Endothelial cell of umbilical vein (primary cell): Measurements from ENCODE around the gene N4BP2L1. TPM values are rescaled to one million over a fixed set of nuclear protein-coding genes. Genes with fewer than 3 reads are reported as not detected.

Experiments
- BruUV-seq: library from RNA; stranded (reverse); fragments of 400-500 nt; replicated peaks from 2 replicates; lab custom pipeline; 2021; lab: Mats Ljungman, UMichigan
- CTCF ChIA-PET: fragments of 300-600, 350-600 bp; sonication (Branson Sonifier 250); formaldehyde crosslinking; loops from one replicate; lab custom pipeline; 2021; ENCODE audit warnings: antibody characterized with exemption, inconsistent platforms; lab: Charles Lee
- POLR2A ChIA-PET: fragments of 300-600, 350-600 bp; sonication (Branson Sonifier 250); formaldehyde crosslinking; loops from one replicate; lab custom pipeline; 2021; ENCODE audit warnings: antibody characterized with exemption, inconsistent platforms; lab: Charles Lee
- DNase-seq: peaks from one replicate; pipeline ENCODE4 v3.0.0-alpha.2; 2011; ENCODE audit warnings: low read depth, low spot score
- FAIRE-seq: peaks from 2 replicates; lab custom pipeline; 2011; peaks lifted over from hg19 to GRCh38; lab: Jason Lieb, UNC
- H2AFZ ChIP-seq: 2 replicates; pipeline ENCODE4 v1.6.0; 2012; ENCODE audit warnings: low read depth, low read length, control low read depth, inconsistent platforms
- H3K27ac ChIP-seq: 2 replicates; pipeline ENCODE4 v1.5.1; 2011; ENCODE audit warnings: low read depth, mild to moderate bottlenecking, control low read depth, low read length, moderate library complexity; ENCODE audit not compliant: insufficient read depth
- H3K27me3 ChIP-seq, 2 experiments: 2 replicates each; pipeline versions ENCODE4 v1.6.0 to v1.6.1; 2011; ENCODE audit warnings: low read length in 2 of 2, mixed read lengths in 1 of 2; ENCODE audit not compliant: control insufficient read depth in 2 of 2, insufficient read depth in 2 of 2
- H3K36me3 ChIP-seq, 2 experiments: 2 replicates in 1 of 2; 3 replicates in 1 of 2; pipeline ENCODE4 v1.5.1; 2011; ENCODE audit warnings: low read length in 2 of 2, mild to moderate bottlenecking in 1 of 2, moderate library complexity in 1 of 2; ENCODE audit not compliant: control insufficient read depth in 2 of 2, insufficient read depth in 2 of 2; ENCODE audit errors: extremely low read depth in 1 of 2
- H3K4me1 ChIP-seq: 3 replicates; pipeline ENCODE4 v1.5.1; 2011; ENCODE audit warnings: mild to moderate bottlenecking, low read length; ENCODE audit not compliant: control insufficient read depth, insufficient read depth; ENCODE audit errors: extremely low read depth
- H3K4me2 ChIP-seq: 2 replicates; pipeline ENCODE4 v1.6.1; 2011; ENCODE audit warnings: low read length, control low read depth, mixed read lengths; ENCODE audit not compliant: insufficient read depth
- H3K4me3 ChIP-seq, 3 experiments: fragments of 200-600 bp in 1 of 3; sonication (generic), shearing (Covaris generic) in 1 of 3; replicated peaks in 1 of 3; 2 replicates each; pipeline ENCODE4 v1.5.1; 2011 to 2016; ENCODE audit warnings: control low read depth in 3 of 3, low read length in 3 of 3, mild to moderate bottlenecking in 2 of 3, inconsistent platforms in 1 of 3, low read depth in 1 of 3, moderate library complexity in 1 of 3; ENCODE audit not compliant: insufficient read depth in 1 of 3
- H3K79me2 ChIP-seq: 2 replicates; pipeline ENCODE4 v1.6.0; 2012; ENCODE audit warnings: low read length, inconsistent platforms; ENCODE audit not compliant: control insufficient read depth, insufficient read depth
- H3K9ac ChIP-seq: replicated peaks from 2 replicates; pipeline ENCODE3; 2011; ENCODE audit warnings: low read length, control low read depth; ENCODE audit not compliant: insufficient read depth; ENCODE audit errors: extremely low read depth
- H3K9me1 ChIP-seq: replicated peaks from 3 replicates; pipeline ENCODE4 v1.6.0; 2011; ENCODE audit warnings: mild to moderate bottlenecking, low read length; ENCODE audit not compliant: control insufficient read depth, insufficient read depth; ENCODE audit errors: extremely low read depth
- H3K9me3 ChIP-seq: replicated peaks from 2 replicates; pipeline ENCODE4 v1.5.1; 2012; ENCODE audit warnings: low read length, inconsistent platforms; ENCODE audit not compliant: control insufficient read depth, insufficient read depth
- H4K20me1 ChIP-seq: replicated peaks from 2 replicates; pipeline ENCODE3; 2011; ENCODE audit warnings: mild to moderate bottlenecking, low read length; ENCODE audit not compliant: control insufficient read depth, insufficient read depth; ENCODE audit errors: extremely low read depth
- FOS ChIP-seq: IDR thresholded peaks from 2 replicates; pipeline ENCODE4 v1.6.1; 2011; ENCODE audit warnings: mild to moderate bottlenecking, low read length, moderate library complexity, borderline replicate concordance; ENCODE audit not compliant: insufficient read depth
- POLR2AphosphoS5 ChIP-seq: IDR thresholded peaks from 2 replicates; pipeline ENCODE4 v1.6.1; 2012; ENCODE audit warnings: low read depth, mild to moderate bottlenecking, control low read depth, low read length, moderate library complexity; ENCODE audit not compliant: insufficient read depth
- dilution Hi-C: fragments of 300-500 bp; cut with MboI; formaldehyde crosslinking; loops from one replicate; pipeline ENCODE4 v1.15.0; 2019; ENCODE audit warnings: low sequenced_read_pairs; ENCODE audit not compliant: extremely low pct_ligation_motif_present
- intact Hi-C: fragments of 100-400 bp; cut with micrococcal nuclease; formaldehyde crosslinking; loops from one replicate; pipeline ENCODE4 v1.10.0; 2022
- polyA plus RNA-seq, 4 experiments: library from polyadenylated mRNA; depleted of rRNA in 3 of 4; stranded (reverse) in 3 of 4; unstranded in 1 of 4; fragments of >200 nt; gene quantifications; 2 replicates each; pipeline versions ENCODE4 v1.2.1 to v1.2.3, GENCODE V29; 2011 to 2012; ENCODE audit warnings: missing spikeins in 1 of 4
- total RNA-seq: library from RNA; stranded (reverse); gene quantifications from 2 replicates; pipeline ENCODE4 v1.2.3, GENCODE V29; 2021
- TF ChIP-seq, protein P1 (sequence below): IDR thresholded peaks from 2 replicates; pipeline ENCODE4 v1.6.1; 2011; ENCODE audit not compliant: insufficient read depth, insufficient read length
- TF ChIP-seq, protein P2 (sequence below), 2 donors: IDR thresholded peaks; 1 replicate in 1 of 2; 2 replicates in 1 of 2; pipeline ENCODE4 v1.5.1; 2011; ENCODE audit warnings: low read length in 2 of 2, mild to moderate bottlenecking in 2 of 2, moderate library complexity in 2 of 2, control low read depth in 1 of 2, inconsistent platforms in 1 of 2, low read depth in 1 of 2; ENCODE audit not compliant: insufficient read depth in 1 of 2; ENCODE audit errors: extremely low read depth in 1 of 2

The N4BP2L1 gene
- total and polyA plus RNA-seq, 2 donors (not counting 3 experiments of a cell fraction or from before 2014, with no cell fraction given): 1.1 to 2.1 TPM

DNA sequence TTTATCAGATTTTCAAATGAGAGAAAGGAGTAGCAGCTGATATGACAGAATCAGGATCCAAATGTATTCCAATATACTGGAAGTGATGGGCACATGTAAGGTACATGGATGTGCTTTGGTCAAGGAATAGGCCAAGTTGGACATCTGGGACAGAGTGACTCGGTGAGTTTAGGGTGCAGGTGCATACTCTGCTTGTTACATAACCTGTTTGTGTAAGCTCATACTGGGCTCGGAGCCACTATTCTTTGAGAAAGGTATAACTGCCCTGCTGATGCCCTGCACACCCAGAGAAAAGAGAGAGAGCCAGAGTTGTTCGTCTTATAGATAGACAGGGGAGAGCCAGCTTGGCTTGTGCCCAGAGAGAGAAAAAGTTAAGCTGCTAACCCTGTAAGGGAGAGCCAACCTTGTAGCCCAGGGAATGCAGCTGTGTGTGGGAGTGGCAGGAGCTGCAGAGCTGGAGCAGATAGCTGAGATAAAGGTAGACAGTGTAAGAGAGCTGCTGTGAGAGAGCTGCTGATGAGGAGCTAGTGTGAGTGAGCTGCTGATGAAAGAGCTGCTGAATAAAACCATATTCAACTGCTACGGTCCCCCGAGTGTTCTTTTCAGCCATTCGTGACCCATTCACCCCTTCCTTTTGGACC, 40.7 kb upstream of the N4BP2L1 start:
- Histone ChIP-seq H4K20me1 (no peaks in the 10 kb centered on the region), H2AFZ (no peak overlapping the region), H3K27ac (no peak overlapping the region), H3K9me3 (no peaks in the 10 kb centered on the region), H3K9ac (no peak overlapping the region), H3K36me3 (peaks cover 0 to 2% of the 10 kb centered on the region in 2 experiments), H3K27me3 (no peaks in the 10 kb centered on the region), H3K4me3 (no peak overlapping the region), H3K79me2 (no peaks in the 10 kb centered on the region), H3K9me1 (no peaks in the 10 kb centered on the region), H3K4me1 (no peaks in the 10 kb centered on the region), H3K4me2 (no peak overlapping the region)
- dilution Hi-C loops: no loop called here
- intact Hi-C loops: no loop called here
- DNase-seq: no peak
- ChIA-PET POLR2A (no interaction called here), CTCF (interaction anchor here (1.0 to 1.2 kb wide), 2 partner anchors 9 to 112 kb away, joined by 3 read pairs; no protein-coding TSS in a partner anchor)
- TF ChIP-seq, protein P1, sequence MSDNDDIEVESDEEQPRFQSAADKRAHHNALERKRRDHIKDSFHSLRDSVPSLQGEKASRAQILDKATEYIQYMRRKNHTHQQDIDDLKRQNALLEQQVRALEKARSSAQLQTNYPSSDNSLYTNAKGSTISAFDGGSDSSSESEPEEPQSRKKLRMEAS: no peak
- TF ChIP-seq, protein P2, sequence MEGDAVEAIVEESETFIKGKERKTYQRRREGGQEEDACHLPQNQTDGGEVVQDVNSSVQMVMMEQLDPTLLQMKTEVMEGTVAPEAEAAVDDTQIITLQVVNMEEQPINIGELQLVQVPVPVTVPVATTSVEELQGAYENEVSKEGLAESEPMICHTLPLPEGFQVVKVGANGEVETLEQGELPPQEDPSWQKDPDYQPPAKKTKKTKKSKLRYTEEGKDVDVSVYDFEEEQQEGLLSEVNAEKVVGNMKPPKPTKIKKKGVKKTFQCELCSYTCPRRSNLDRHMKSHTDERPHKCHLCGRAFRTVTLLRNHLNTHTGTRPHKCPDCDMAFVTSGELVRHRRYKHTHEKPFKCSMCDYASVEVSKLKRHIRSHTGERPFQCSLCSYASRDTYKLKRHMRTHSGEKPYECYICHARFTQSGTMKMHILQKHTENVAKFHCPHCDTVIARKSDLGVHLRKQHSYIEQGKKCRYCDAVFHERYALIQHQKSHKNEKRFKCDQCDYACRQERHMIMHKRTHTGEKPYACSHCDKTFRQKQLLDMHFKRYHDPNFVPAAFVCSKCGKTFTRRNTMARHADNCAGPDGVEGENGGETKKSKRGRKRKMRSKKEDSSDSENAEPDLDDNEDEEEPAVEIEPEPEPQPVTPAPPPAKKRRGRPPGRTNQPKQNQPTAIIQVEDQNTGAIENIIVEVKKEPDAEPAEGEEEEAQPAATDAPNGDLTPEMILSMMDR (IDR thresholded peaks at IDR 0.05; ENCODE audit: extremely low read depth in 1 of 2, insufficient read depth in 1 of 2, low read depth in 1 of 2, low read length in 2 of 2): no peak
- no peak for TF ChIP-seq POLR2AphosphoS5
- FAIRE-seq: no peak
- BruUV-seq: no TSS peak

DNA sequence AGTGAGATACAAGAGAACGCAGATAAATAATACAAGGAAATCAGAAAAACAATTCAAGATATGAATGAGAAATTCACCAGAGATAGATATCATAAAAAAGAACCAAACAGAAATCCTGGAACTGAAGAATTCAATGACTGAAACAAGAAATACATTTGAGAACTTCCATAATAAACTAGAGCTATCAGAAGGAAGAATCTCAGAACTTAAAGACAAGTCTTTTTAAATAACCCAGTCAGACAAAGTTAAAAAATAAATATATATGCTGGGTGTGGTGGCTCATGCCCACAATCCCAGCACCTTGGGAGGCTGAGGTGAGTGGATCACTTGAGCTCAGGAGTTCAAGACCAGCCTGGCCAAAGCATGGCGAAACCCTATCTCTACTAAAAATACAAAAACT, 28.7 kb upstream of the N4BP2L1 start:
- no peaks in the 10 kb centered on the region for H3K36me3 ChIP-seq
- H3K9me1 ChIP-seq: no peaks in the 10 kb centered on the region
- intact Hi-C loops (no loop called here), dilution Hi-C loops (no loop called here)
- no peak overlapping the region for H3K27ac ChIP-seq
- no peaks in the 10 kb centered on the region for H4K20me1 ChIP-seq
- no peaks in the 10 kb centered on the region for H3K9me3 ChIP-seq
- ChIA-PET POLR2A (no interaction called here), CTCF (no interaction called here)
- H3K4me2 ChIP-seq: no peak overlapping the region
- H3K9ac ChIP-seq: no peak overlapping the region
- H2AFZ ChIP-seq: no peak overlapping the region
- no peaks in the 10 kb centered on the region for H3K79me2 ChIP-seq
- no peaks in the 10 kb centered on the region for H3K27me3 ChIP-seq
- no peak for TF ChIP-seq FOS
- H3K4me3 ChIP-seq: no peak overlapping the region
- H3K4me1 ChIP-seq: no peaks in the 10 kb centered on the region
- BruUV-seq: no TSS peak
- DNase-seq: no peak
- FAIRE-seq: no peak
